ENCODE data around the gene AURKB.

DNA sequence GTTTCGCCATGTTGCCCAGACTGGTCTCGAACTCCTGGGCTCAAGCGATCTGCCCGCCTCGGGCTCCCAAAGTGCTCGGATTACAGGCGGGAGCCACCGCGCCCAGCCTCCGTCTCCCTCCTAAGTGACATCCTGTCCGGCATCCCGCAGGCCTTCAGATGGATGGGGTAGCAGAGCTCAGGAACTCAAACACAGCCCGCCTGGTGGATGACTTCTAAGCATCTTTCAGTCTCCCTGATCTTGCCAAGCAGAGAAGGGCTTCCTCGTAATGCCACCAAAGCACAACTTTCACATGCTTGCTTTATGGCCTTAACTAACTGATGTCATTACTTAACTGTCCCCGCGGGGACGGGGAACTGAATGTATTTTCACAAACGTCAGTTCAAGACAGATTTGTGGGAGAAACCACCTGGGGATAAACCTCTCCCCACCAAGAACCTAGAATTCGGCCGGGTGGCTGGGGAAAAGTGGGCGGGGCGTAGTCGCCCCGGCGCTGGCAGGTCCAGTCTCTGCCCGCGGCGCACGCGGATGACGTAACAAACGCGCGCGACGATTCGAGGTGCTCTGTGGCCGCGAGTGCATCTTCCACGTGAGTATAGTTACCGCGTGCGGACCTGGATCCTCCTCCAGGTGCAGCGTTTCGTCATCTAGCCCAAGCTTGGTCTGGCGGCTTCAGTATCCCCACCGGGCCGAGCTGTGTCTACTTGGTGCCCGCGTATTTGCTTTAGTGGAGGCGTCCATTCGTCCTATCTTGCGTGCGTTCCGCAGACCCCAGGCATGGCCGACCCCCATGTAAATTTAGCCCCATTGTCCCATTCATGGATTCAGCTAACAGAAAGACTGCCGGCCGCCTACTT lies 38.6 kb upstream of the AURKB start, which contains the start of gene PFAS:
- TF ChIP-seq CTCF (IDR thresholded peaks at IDR 0.05; ENCODE audit: insufficient read depth, low read depth, low read length) = no peak
- no peak for TF ChIP-seq EZH2 (IDR thresholded peaks at IDR 0.05; ENCODE audit: insufficient read depth, low read length)
